ENCODE data around the gene FARP1.

DNA sequence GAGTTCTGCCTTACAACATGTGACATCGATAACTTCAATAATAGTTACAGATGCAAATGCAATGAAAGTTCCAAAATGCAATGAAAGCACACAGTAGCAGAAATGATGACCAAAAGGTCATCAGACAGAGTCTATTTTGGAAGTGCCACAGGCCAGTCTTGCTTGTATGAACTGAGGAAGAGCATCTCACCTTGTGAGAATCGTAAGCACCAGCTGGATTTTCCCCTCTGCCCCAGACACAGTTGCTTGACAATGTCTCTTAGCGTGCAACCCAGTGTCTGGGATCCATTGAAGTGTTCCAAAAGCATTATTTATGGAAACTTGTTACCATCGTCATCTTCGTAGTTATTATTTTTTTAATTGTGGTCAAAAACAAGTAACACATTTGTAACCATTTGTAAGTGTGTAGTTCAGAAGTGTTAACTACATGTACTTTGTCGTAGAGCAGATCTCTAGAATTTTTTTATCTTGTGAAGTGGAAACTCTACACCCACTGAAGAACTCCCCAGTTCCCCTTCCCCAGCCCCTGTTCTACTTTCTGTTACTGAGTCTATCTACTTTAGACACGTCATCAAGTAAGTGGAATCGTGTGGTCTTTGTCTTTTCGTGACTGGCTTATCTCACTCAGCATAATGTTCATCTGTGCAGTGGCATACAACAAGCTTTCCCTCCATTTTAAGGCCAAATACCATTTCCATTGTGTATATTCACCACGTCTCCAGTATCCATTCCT is 204.2 kb downstream of the FARP1 start:
- TF ChIP-seq, protein P1, sequence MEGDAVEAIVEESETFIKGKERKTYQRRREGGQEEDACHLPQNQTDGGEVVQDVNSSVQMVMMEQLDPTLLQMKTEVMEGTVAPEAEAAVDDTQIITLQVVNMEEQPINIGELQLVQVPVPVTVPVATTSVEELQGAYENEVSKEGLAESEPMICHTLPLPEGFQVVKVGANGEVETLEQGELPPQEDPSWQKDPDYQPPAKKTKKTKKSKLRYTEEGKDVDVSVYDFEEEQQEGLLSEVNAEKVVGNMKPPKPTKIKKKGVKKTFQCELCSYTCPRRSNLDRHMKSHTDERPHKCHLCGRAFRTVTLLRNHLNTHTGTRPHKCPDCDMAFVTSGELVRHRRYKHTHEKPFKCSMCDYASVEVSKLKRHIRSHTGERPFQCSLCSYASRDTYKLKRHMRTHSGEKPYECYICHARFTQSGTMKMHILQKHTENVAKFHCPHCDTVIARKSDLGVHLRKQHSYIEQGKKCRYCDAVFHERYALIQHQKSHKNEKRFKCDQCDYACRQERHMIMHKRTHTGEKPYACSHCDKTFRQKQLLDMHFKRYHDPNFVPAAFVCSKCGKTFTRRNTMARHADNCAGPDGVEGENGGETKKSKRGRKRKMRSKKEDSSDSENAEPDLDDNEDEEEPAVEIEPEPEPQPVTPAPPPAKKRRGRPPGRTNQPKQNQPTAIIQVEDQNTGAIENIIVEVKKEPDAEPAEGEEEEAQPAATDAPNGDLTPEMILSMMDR (IDR thresholded peaks at IDR 0.05): no peak
- TF ChIP-seq NFE2L2 (conservative IDR thresholded peaks at IDR 0.05; ENCODE audit: low read length) (no peak), EP300 (IDR thresholded peaks at IDR 0.05) (no peak), RAD21 (conservative IDR thresholded peaks at IDR 0.05 in 1 of 2, IDR thresholded peaks at IDR 0.05 in 1 of 2) (no peak), KDM5A (IDR thresholded peaks at IDR 0.05) (no peak)
- TF ChIP-seq, protein P2, sequence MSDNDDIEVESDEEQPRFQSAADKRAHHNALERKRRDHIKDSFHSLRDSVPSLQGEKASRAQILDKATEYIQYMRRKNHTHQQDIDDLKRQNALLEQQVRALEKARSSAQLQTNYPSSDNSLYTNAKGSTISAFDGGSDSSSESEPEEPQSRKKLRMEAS (IDR thresholded peaks at IDR 0.05): no peak
- TF ChIP-seq, protein P3, sequence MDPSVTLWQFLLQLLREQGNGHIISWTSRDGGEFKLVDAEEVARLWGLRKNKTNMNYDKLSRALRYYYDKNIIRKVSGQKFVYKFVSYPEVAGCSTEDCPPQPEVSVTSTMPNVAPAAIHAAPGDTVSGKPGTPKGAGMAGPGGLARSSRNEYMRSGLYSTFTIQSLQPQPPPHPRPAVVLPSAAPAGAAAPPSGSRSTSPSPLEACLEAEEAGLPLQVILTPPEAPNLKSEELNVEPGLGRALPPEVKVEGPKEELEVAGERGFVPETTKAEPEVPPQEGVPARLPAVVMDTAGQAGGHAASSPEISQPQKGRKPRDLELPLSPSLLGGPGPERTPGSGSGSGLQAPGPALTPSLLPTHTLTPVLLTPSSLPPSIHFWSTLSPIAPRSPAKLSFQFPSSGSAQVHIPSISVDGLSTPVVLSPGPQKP (IDR thresholded peaks at IDR 0.05; ENCODE audit: low read depth, low read length): no peak

Measured in A549 (cell line).